ENCODE measurements around the gene CCDC61. TPM values are rescaled to one million over a fixed set of nuclear protein-coding genes. Genes with fewer than 3 reads are reported as not detected.

The CCDC61 gene
- total RNA-seq, 2 experiments from 2014 or later: 14.2 to 20.1 TPM

- Histone ChIP-seq H3K4me3 (ENCODE audit: low read depth, low read length, poor library complexity, severe bottlenecking) (no peak overlapping the region), H3K4me2 (ENCODE audit: low read length) (no peak overlapping the region), H3K36me3 (ENCODE audit: insufficient read depth, low read length) (no peaks in the 10 kb centered on the region), H3K9me3 (ENCODE audit: low read length) (no peaks in the 10 kb centered on the region), H3K79me2 (ENCODE audit: insufficient read depth, low read depth, low read length) (no peaks in the 10 kb centered on the region), H4K20me1 (ENCODE audit: insufficient read depth, low read length) (no peaks in the 10 kb centered on the region), H3K9me2 (ENCODE audit: insufficient read depth, low read length) (no peaks in the 10 kb centered on the region), H2AFZ (ENCODE audit: low read length) (no peak overlapping the region), H3K27ac (ENCODE audit: low read depth, low read length, poor library complexity, severe bottlenecking) (no peak overlapping the region), H3K4me1 (ENCODE audit: insufficient read depth, low read length, poor library complexity, severe bottlenecking) (peaks cover 9% of the 10 kb centered on the region)
- ChIA-PET CTCF (ENCODE audit: unreplicated experiment) (no interaction called here), POLR2A (no interaction called here)
- TF ChIP-seq, protein P1, sequence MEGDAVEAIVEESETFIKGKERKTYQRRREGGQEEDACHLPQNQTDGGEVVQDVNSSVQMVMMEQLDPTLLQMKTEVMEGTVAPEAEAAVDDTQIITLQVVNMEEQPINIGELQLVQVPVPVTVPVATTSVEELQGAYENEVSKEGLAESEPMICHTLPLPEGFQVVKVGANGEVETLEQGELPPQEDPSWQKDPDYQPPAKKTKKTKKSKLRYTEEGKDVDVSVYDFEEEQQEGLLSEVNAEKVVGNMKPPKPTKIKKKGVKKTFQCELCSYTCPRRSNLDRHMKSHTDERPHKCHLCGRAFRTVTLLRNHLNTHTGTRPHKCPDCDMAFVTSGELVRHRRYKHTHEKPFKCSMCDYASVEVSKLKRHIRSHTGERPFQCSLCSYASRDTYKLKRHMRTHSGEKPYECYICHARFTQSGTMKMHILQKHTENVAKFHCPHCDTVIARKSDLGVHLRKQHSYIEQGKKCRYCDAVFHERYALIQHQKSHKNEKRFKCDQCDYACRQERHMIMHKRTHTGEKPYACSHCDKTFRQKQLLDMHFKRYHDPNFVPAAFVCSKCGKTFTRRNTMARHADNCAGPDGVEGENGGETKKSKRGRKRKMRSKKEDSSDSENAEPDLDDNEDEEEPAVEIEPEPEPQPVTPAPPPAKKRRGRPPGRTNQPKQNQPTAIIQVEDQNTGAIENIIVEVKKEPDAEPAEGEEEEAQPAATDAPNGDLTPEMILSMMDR (conservative IDR thresholded peaks at IDR 0.05; ENCODE audit: low read length): no peak
- no peak for TF ChIP-seq EZH2phosphoT487 (IDR thresholded peaks at IDR 0.05; ENCODE audit: borderline replicate concordance, low read depth, low read length)
- BruUV-seq (replicated peaks): no TSS peak
- intact Hi-C loops (cut with micrococcal nuclease; ENCODE audit: unreplicated experiment): no loop called here
- DNase-seq (ENCODE audit: low spot score): no peak
Measured at GRCh38 chr19:45972947-45973540, 22.2 kb upstream of the CCDC61 start.

DNA sequence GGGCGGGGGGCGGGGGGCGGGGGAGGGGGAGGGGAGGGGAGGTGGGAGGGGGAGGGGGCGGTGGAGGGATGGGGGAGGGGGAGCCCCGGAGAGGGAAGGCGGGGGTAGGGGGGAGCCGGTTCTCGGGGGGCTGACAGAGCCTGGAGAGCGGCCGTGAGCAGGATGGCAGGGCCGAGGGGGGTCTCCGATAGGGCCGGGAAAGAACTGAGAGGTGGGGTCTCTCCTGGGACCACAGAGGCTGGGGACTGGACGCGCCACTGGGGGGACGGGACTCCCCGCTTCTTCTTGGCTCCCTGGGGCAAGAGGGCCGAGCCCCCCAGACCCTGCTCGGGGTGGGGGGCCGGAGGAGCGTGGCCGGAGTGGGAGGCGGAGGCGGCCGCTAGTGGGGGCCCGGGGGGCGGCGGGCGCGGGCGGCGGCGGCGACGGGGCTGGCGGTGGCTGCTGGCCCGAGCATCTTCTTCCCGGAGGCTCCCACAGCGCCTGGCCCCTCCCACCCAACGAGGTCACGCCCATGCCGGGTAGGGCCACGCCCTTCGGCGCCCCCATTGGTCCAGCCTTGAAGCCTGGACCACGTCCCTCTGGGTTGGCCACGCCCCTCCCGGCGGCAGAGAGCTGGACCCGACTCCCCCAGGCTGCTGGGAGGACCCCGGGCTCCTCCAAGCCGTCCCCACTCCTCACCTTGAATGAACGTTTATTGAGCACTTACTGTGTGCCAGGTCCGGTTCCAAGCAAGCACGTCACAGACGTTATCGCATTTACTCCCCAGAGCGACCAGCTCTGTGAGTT, 21.5 kb upstream of the CCDC61 start, which contains the start of gene NOVA2:
Gene NOVA2, minus strand, starts transcription at position 313 of the 786 bp plus-strand sequence. CDS start 514 bp downstream, outside the sequence.
- Histone ChIP-seq H3K79me2 (ENCODE audit: insufficient read depth, low read depth, low read length) (no peaks in the 10 kb centered on the region), H3K9me2 (ENCODE audit: insufficient read depth, low read length) (no peaks in the 10 kb centered on the region), H4K20me1 (ENCODE audit: insufficient read depth, low read length) (no peaks in the 10 kb centered on the region), H3K27ac (ENCODE audit: low read depth, low read length, poor library complexity, severe bottlenecking) (no peak within 1 kb of the TSS), H3K4me1 (ENCODE audit: insufficient read depth, low read length, poor library complexity, severe bottlenecking) (peaks cover 9% of the 10 kb centered on the region), H3K4me2 (ENCODE audit: low read length) (peak within 1 kb of the TSS; percentile 44; the same call in 1 of the 2 replicates), H2AFZ (ENCODE audit: low read length) (no peak within 1 kb of the TSS), H3K9me3 (ENCODE audit: low read length) (no peaks in the 10 kb centered on the region), H3K4me3 (ENCODE audit: low read depth, low read length, poor library complexity, severe bottlenecking) (peak within 1 kb of the TSS; percentile 43), H3K36me3 (ENCODE audit: insufficient read depth, low read length) (no peaks in the 10 kb centered on the region)
- POLR2A ChIA-PET: no interaction called here
- BruUV-seq (replicated peaks): no TSS peak
- CTCF ChIA-PET (ENCODE audit: unreplicated experiment): no interaction called here
- intact Hi-C loops (cut with micrococcal nuclease; ENCODE audit: unreplicated experiment): no loop called here
- DNase-seq (ENCODE audit: low spot score): peak; percentile 57
- no peak for TF ChIP-seq EZH2phosphoT487 (IDR thresholded peaks at IDR 0.05; ENCODE audit: borderline replicate concordance, low read depth, low read length)
- TF ChIP-seq, protein P1 (conservative IDR thresholded peaks at IDR 0.05; ENCODE audit: low read length): no peak

All from OCI-LY7 (cell line).